Measurements from ENCODE around the gene LIX1L. TPM values are rescaled to one million over a fixed set of nuclear protein-coding genes. Genes with fewer than 3 reads are reported as not detected.

The LIX1L gene
- total and polyA plus RNA-seq, 7 donors, result 1.4 to 42.5 (median 26.9) TPM

Other genes with a start within 250 kb of the LIX1L start
- gene CD160, start 238.5 kb downstream of the LIX1L start, total RNA-seq, result not detected
- under 1 TPM in 2 of 3 donors, not detected in 1; 0.31 to 0.60 TPM for gene CD160, start 238.5 kb downstream of the LIX1L start, polyA plus RNA-seq
- 10 to 100 TPM; 16.6 to 41.8 (median 23.1) TPM for gene RNF115, start 133.9 kb downstream of the LIX1L start, total RNA-seq
- gene RNF115, start 133.9 kb downstream of the LIX1L start, polyA plus RNA-seq, result 1 to 10 TPM; 3.0 to 4.7 (median 3.0) TPM
- 10 to 100 TPM; 18.3 to 37.7 (median 26.9) TPM for gene POLR3C, start 133.8 kb downstream of the LIX1L start, total RNA-seq
- gene POLR3C, start 133.8 kb downstream of the LIX1L start, polyA plus RNA-seq, result 10 to 100 TPM in 2 of 3 donors, 1 to 10 TPM in 1; 9.0 to 16.1 (median 12.6) TPM
- 1 to 10 TPM; 1.6 to 9.1 (median 2.8) TPM for gene NUDT17, start 112.4 kb downstream of the LIX1L start, total RNA-seq
- 1 to 10 TPM in 2 of 3 donors, not detected in 1; 1.2 to 2.0 TPM for gene NUDT17, start 112.4 kb downstream of the LIX1L start, polyA plus RNA-seq
- 10 to 100 TPM; 17.5 to 37.9 (median 21.7) TPM for gene PIAS3, start 98.9 kb downstream of the LIX1L start, total RNA-seq
- gene PIAS3, start 98.9 kb downstream of the LIX1L start, polyA plus RNA-seq, result 10 to 100 TPM in 1 of 3 donors, 1 to 10 TPM in 2; 5.4 to 13.8 (median 5.5) TPM
- 10 to 100 TPM in 1 of 4 donors, 1 to 10 TPM in 3; 5.2 to 13.8 (median 8.3) TPM for gene ANKRD35, start 72.2 kb downstream of the LIX1L start, total RNA-seq
- gene ANKRD35, start 72.2 kb downstream of the LIX1L start, polyA plus RNA-seq, result 1 to 10 TPM in 2 of 3 donors, under 1 TPM in 1; 0.46 to 2.1 (median 1.8) TPM
- gene ITGA10, start 48.0 kb downstream of the LIX1L start, total RNA-seq, result 1 to 10 TPM; 2.5 to 7.4 (median 3.0) TPM
- 1 to 10 TPM in 1 of 3 donors, under 1 TPM in 1, not detected in 1; 0.23 to 1.1 TPM for gene ITGA10, start 48.0 kb downstream of the LIX1L start, polyA plus RNA-seq
- 10 to 100 TPM; 20.2 to 22.5 (median 20.6) TPM for gene PEX11B, start 39.3 kb downstream of the LIX1L start, total RNA-seq
- 10 to 100 TPM; 28.6 to 41.8 (median 33.6) TPM for gene PEX11B, start 39.3 kb downstream of the LIX1L start, polyA plus RNA-seq
- 100 to 1,000 TPM in 1 of 4 donors, 10 to 100 TPM in 3; 77.8 to 102 (median 96.8) TPM for gene RBM8A, start 30.5 kb downstream of the LIX1L start, total RNA-seq
- gene RBM8A, start 30.5 kb downstream of the LIX1L start, polyA plus RNA-seq, result 100 to 1,000 TPM in 2 of 3 donors, 10 to 100 TPM in 1; 87.1 to 138 (median 101) TPM
- 1 to 10 TPM in 2 of 4 donors, under 1 TPM in 2; 0.33 to 1.9 (median 1.0) TPM for gene ANKRD34A, start 6.6 kb upstream of the LIX1L start, total RNA-seq
- under 1 TPM in 1 of 3 donors, not detected in 2; 0.41 TPM for gene ANKRD34A, start 6.6 kb upstream of the LIX1L start, polyA plus RNA-seq
- gene POLR3GL, start 6.7 kb upstream of the LIX1L start, total RNA-seq, result 10 to 100 TPM; 23.1 to 32.8 (median 27.4) TPM
- gene POLR3GL, start 6.7 kb upstream of the LIX1L start, polyA plus RNA-seq, result 10 to 100 TPM; 35.9 to 47.4 (median 40.9) TPM
- gene TXNIP, start 38.6 kb upstream of the LIX1L start, total RNA-seq, result 1,000 to 10,000 TPM; 1,623 to 4,609 (median 1,842) TPM
- 100 to 1,000 TPM; 326 to 783 (median 548) TPM for gene TXNIP, start 38.6 kb upstream of the LIX1L start, polyA plus RNA-seq
- gene HJV, start 63.7 kb upstream of the LIX1L start, total RNA-seq, result not detected
- not detected for gene HJV, start 63.7 kb upstream of the LIX1L start, polyA plus RNA-seq
- 1 to 10 TPM in 2 of 4 donors, under 1 TPM in 2; 0.55 to 2.4 (median 0.93) TPM for gene NBPF10, start 186.8 kb upstream of the LIX1L start, total RNA-seq
- gene NBPF10, start 186.8 kb upstream of the LIX1L start, polyA plus RNA-seq, result 1 to 10 TPM in 1 of 3 donors, under 1 TPM in 2; 0.46 to 1.0 (median 0.60) TPM